ENCODE results near the gene AKT1S1. TPM values are rescaled to one million over a fixed set of nuclear protein-coding genes. Genes with fewer than 3 reads are reported as not detected.

Gene AKT1S1
- total RNA-seq, 1 donor from 2014 or later, result 29.4 TPM

GRCh38 chr19:49856574-49857021, 20.6 kb downstream of the AKT1S1 start:
- Histone ChIP-seq H3K27ac (no peak overlapping the region), H3K4me1 (peaks cover 12% of the 10 kb centered on the region), H3K4me3 (no peak overlapping the region), H3K9me3 (no peaks in the 10 kb centered on the region), H3K27me3 (no peaks in the 10 kb centered on the region), H3K36me3 (peaks cover 55% of the 10 kb centered on the region)
- DNase-seq, result no peak
- TF ChIP-seq CTCF (IDR thresholded peaks at IDR 0.05), result no peak
- intact Hi-C loops (cut with DNase I), result no loop called here
- ATAC-seq, result no peak

DNA sequence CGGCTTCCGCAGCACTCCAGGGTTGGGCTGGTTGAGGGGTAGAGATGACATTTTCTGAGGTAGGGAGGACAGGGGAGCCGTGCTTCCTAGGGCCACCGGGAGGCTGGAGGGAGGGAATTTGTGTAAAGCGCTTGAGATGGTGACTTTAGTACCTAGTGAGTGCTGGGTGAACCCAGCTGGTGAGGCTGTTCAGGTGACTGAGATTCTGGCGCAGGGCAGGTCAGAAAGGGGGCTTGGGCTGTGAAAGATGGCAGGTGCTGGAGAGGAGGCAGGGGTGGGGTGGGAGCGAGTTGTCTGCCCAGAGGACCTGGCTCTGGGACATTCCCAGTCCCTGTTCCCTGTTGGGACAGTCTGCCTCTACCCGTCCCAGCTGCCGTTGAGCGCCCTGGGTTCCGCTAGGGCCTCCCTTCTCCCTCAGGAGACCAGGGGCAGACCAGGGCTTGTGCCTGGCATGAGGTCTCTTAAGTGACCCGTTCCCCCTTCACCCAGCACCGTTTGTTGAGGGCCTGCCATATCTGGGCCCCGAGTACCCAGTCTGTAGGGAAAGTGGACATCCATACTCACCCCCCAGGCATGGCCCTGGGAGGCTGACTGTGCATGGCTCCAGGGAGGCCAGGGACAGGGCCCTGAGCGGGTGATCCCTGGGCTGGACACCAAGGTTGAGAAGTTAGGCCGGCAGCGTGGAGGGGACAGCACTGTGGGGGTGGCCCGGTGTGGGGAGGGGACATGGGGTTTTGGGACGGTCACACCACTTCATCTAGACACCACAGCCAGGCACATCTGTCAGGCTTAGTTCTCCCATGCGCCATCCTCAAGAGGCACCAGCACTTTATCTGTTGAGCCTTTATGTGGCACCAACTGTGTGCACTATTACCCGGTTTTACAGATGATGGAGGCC, 21.2 kb downstream of the AKT1S1 start:
- Histone ChIP-seq H3K4me1 (peaks cover 12% of the 10 kb centered on the region), H3K27me3 (no peaks in the 10 kb centered on the region), H3K27ac (no peak overlapping the region), H3K4me3 (no peak overlapping the region), H3K9me3 (no peaks in the 10 kb centered on the region), H3K36me3 (peaks cover 48% of the 10 kb centered on the region)
- TF ChIP-seq CTCF (IDR thresholded peaks at IDR 0.05), result no peak
- ATAC-seq (no peak), DNase-seq (no peak)
- intact Hi-C loops (cut with DNase I), result no loop called here

DNA sequence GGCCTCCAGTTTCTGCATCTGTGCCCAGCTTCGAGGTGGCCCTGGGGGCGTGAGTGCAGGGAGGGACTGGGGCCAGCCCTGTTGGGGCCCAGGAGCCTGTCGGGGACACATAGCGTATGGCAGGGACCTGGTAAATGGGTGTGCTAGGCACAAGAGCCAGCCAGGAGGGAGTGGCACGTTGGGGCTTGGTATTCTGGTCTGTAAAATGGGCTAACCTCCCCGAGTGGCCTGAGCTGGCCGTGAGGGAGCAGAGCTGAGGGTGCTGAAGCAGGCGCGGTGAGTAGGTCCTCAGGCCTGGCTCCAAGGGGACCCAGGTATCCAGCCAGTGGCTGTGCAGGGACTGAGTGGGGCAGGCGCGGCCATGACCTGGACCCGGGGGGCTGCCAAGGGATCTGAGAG, 21.9 kb downstream of the AKT1S1 start:
- Histone ChIP-seq H3K4me3 (no peak overlapping the region), H3K4me1 (peaks cover 13% of the 10 kb centered on the region), H3K27me3 (no peaks in the 10 kb centered on the region), H3K36me3 (peaks cover 42% of the 10 kb centered on the region), H3K27ac (no peak overlapping the region), H3K9me3 (no peaks in the 10 kb centered on the region)
- intact Hi-C loops (cut with DNase I), result no loop called here
- TF ChIP-seq CTCF (IDR thresholded peaks at IDR 0.05), result no peak
- DNase-seq (no peak), ATAC-seq (no peak)

DNA sequence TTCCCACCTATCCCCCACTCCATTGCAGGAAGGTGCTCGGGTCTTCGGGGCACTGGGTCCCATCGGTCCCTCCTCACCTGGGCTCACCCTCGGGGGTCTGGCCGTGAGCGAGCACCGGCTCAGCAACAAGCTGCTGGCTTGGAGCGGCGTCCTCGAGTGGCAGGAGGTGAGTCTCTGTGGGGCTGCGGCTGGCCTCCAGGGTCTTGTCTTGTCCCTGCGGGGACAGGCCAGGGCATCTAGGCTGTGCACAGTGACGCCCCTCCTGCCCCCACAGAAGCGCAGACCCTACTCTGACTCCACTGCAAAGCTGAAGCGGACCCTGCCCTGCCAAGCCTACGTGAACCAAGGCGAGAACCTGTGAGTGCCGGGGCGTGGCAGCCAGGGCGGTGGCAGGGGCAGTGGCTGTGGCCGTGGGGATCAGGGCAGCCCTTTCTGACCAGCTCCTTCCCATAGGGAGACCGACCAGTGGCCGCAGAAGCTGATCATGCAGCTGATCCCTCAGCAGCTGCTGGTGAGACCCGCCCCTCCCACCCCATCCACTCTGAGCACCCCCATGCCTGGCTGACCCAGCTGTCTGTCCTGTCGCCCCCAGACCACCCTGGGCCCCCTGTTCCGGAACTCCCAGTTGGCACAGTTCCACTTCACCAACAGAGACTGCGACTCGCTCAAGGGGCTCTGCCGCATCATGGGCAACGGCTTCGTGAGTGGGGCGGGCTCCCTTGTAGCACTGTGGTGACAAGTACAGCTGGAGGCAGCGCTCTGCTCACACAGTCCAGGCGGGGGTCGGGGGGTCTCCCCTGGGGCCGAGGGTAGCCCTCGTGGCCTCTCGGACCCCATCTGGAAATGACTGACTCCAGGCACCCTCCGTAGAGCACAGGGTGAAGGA, 22.5 kb downstream of the AKT1S1 start:
- Histone ChIP-seq H3K4me1 (peaks cover 17% of the 10 kb centered on the region), H3K4me3 (no peak overlapping the region), H3K27ac (no peak overlapping the region), H3K9me3 (no peaks in the 10 kb centered on the region), H3K27me3 (no peaks in the 10 kb centered on the region), H3K36me3 (peaks cover 37% of the 10 kb centered on the region)
- no peak for ATAC-seq
- intact Hi-C loops (cut with DNase I), result no loop called here
- no peak for TF ChIP-seq CTCF (IDR thresholded peaks at IDR 0.05)
- DNase-seq, result no peak

DNA sequence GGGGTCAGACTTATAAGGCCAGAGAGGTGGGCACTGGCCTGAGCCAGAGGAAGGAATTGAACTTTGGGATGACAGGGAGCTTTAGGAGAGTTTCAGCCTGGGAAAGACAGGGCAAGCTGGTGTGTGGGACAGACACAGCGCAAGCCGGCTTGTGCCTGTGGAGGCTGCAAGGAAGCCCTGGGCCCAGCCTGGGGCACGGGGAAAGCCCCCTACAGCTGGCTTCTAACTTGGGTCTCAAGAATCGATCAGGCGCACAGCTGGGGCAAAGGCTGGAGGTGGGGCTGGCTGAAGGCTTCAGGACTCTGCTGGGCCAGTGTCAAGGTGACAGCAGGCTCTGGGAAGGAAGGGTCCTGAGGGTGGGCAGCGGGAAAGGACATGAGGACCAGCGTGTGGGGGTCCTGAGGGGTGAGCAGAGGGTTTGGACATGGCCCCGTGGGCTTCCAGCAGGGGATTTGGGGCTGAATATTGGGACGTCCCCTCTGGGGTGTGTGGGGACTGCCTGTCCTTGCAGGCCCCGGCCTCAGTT, 23.2 kb downstream of the AKT1S1 start:
- Histone ChIP-seq H3K27me3 (no peaks in the 10 kb centered on the region), H3K27ac (no peak overlapping the region), H3K4me1 (peaks cover 18% of the 10 kb centered on the region), H3K36me3 (peaks cover 35% of the 10 kb centered on the region), H3K4me3 (no peak overlapping the region), H3K9me3 (peaks cover 4% of the 10 kb centered on the region)
- intact Hi-C loops (cut with DNase I), result no loop called here
- no peak for TF ChIP-seq CTCF (IDR thresholded peaks at IDR 0.05)
- no peak for DNase-seq
- no peak for ATAC-seq
